ENCODE data around the gene NDUFC1. TPM values are rescaled to one million over a fixed set of nuclear protein-coding genes. Genes with fewer than 3 reads are reported as not detected.

The NDUFC1 gene
- total and polyA plus RNA-seq, 2 of the 8 experiments (the other 6 are each of a cell fraction or from before 2014, with no cell fraction given), result 41.9 to 62.0 TPM

DNA sequence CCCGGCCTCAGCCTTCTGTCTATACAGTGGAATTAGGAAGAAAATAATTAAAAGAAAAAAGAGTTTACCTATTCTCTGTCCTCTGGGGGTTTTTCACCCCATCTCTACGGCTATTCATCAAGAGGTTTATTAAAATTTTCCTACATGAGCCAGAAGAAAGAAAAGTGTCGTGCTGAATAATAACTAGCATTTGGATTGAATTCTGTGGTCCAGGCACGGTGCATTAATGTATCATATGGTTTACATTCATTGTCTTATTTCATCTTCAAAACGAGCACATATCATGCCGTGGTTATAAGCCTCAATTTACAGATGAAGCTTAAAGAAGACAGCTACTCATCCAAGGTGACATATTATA, 6.4 kb downstream of the NDUFC1 start:
- no peak overlapping the region for H4K5ac ChIP-seq (ENCODE audit: insufficient read length, low read depth, low read length)
- H3K4ac ChIP-seq (replicated peaks; ENCODE audit: insufficient read length, low read depth, low read length), result no peak overlapping the region
- no peak overlapping the region for H3K23ac ChIP-seq (ENCODE audit: insufficient read length)
- H3K14ac ChIP-seq (ENCODE audit: insufficient read length), result no peak overlapping the region
- no peaks in the 10 kb centered on the region for H3K9me3 ChIP-seq (ENCODE audit: insufficient read depth in 2 of 2, low read depth in 1 of 2, low read length in 1 of 2)
- H4K91ac ChIP-seq (replicated peaks; ENCODE audit: insufficient read length, low read length), result no peak overlapping the region
- H4K8ac ChIP-seq (ENCODE audit: extremely low read depth, insufficient read depth, low read length), result no peak overlapping the region
- DNase-seq (ENCODE audit: low read depth in 1 of 2, low spot score in 2 of 2) (no peak), FAIRE-seq (no peak)
- peaks cover 0 to 20% (median 3%) of the 10 kb centered on the region in 4 experiments; a peak in 2 of 8 replicates for H3K36me3 ChIP-seq (ENCODE audit: control insufficient read depth in 2 of 4, insufficient read depth in 4 of 4, low read length in 3 of 4)
- H3K27ac ChIP-seq (ENCODE audit: low read depth, low read length), result no peak overlapping the region
- no peaks in the 10 kb centered on the region for H3K27me3 ChIP-seq (replicated peaks in 1 of 4; ENCODE audit: control insufficient read depth in 3 of 4, extremely low read depth in 1 of 4, insufficient read depth in 3 of 4, low read length in 3 of 4)
- no peak overlapping the region for H3K56ac ChIP-seq (replicated peaks; ENCODE audit: insufficient read length, low read depth, low read length)
- no peak overlapping the region for H2BK15ac ChIP-seq (ENCODE audit: low read length)
- H2AK5ac ChIP-seq (ENCODE audit: low read depth, low read length), result no peak overlapping the region
- no peak overlapping the region for H2BK120ac ChIP-seq (replicated peaks; ENCODE audit: low read depth, low read length)
- peaks cover 0 to 2% (median under 1%) of the 10 kb centered on the region in 4 experiments; a peak in 2 of 7 replicates for H3K4me1 ChIP-seq (replicated peaks in 1 of 4; ENCODE audit: control insufficient read depth in 3 of 4, insufficient read depth in 4 of 4, low read length in 3 of 4)
- no peak overlapping the region for H2BK5ac ChIP-seq (ENCODE audit: low read depth, low read length)
- peak overlapping the region in 2 of 4 experiments; percentile 79 to 83; a peak in 6 of 8 replicates for H3K4me3 ChIP-seq (ENCODE audit: extremely low read depth in 1 of 4, insufficient read depth in 2 of 4, low read depth in 3 of 4, low read length in 4 of 4)
- H3K18ac ChIP-seq (ENCODE audit: extremely low read depth, low read length), result no peak overlapping the region
- ChIA-PET POLR2A (ENCODE audit: partially characterized antibody) (interaction anchor here (0.6 to 1.6 kb wide), 12 partner anchors 11 to 190 kb away, joined by 3 to 4 read pairs (median 3); no protein-coding TSS in a partner anchor), CTCF (ENCODE audit: partially characterized antibody) (interaction anchor here (0.7 to 4.4 kb wide), 42 partner anchors 9 to 277 kb away, joined by 3 to 34 read pairs (median 4); partner anchors contain the start of gene MGARP)
- H2BK12ac ChIP-seq (ENCODE audit: low read depth, low read length), result no peak overlapping the region
- no peak overlapping the region for H2AFZ ChIP-seq (ENCODE audit: low read length)
- H3K4me2 ChIP-seq (ENCODE audit: insufficient read depth in 1 of 2, low read depth in 2 of 2, low read length in 2 of 2), result peak overlapping the region in 1 of 2 experiments; percentile 20; a peak in 2 of 4 replicates
- no peak overlapping the region for H3K9ac ChIP-seq (replicated peaks in 1 of 4; ENCODE audit: extremely low read depth in 1 of 4, low read depth in 3 of 4, low read length in 3 of 4)
- H2BK20ac ChIP-seq (ENCODE audit: low read length), result no peak overlapping the region
- H3K23me2 ChIP-seq (ENCODE audit: low read depth, low read length), result peaks cover 10% of the 10 kb centered on the region
- H3K79me2 ChIP-seq (ENCODE audit: control insufficient read depth in 1 of 2, insufficient read depth in 2 of 2, low read length in 2 of 2), result peaks cover 0 to 17% of the 10 kb centered on the region in 2 experiments; a peak in 2 of 4 replicates
- H3K79me1 ChIP-seq (ENCODE audit: low read depth, low read length), result no peaks in the 10 kb centered on the region
- H4K20me1 ChIP-seq (replicated peaks in 1 of 2; ENCODE audit: control insufficient read depth in 1 of 2, insufficient read depth in 2 of 2, low read length in 2 of 2), result no peaks in the 10 kb centered on the region
- 57% methylated on average over 6 of the region's 6 CpGs; no CpG with 5 or more reads in 1 of the 2 experiments for WGBS, 2 experiments (ENCODE audit: extremely low coverage in 1 of 2, insufficient coverage in 1 of 2, insufficient read length in 1 of 2, insufficient replicate concordance in 2 of 2, low coverage in 1 of 2, low lambda C conversion rate in 2 of 2, missing lambda C conversion rate in 1 of 2)
- TF ChIP-seq CBX8 (IDR thresholded peaks at IDR 0.05; ENCODE audit: borderline replicate concordance, low read depth, low read length) (no peak), CEBPB (IDR thresholded peaks at IDR 0.05; ENCODE audit: low read depth, low read length) (no peak), SUZ12 (IDR thresholded peaks at IDR 0.05; ENCODE audit: low read length) (no peak), BCL11A (IDR thresholded peaks at IDR 0.05; ENCODE audit: low read depth in 2 of 2, low read length in 2 of 2) (no peak), ATF3 (IDR thresholded peaks at IDR 0.05; ENCODE audit: insufficient read depth, low read depth, low read length) (no peak), SIX5 (IDR thresholded peaks at IDR 0.05; ENCODE audit: low read depth, low read length) (no peak), ATF2 (IDR thresholded peaks at IDR 0.05; ENCODE audit: low read length) (no peak), MAX (IDR thresholded peaks at IDR 0.05) (no peak), EGR1 (IDR thresholded peaks at IDR 0.05; ENCODE audit: borderline replicate concordance, low read depth, low read length) (no peak), PHF8 (conservative IDR thresholded peaks at IDR 0.05; ENCODE audit: low read depth, low read length) (no peak), JUND (IDR thresholded peaks at IDR 0.05; ENCODE audit: low read length) (no peak), BACH1 (IDR thresholded peaks at IDR 0.05; ENCODE audit: low read length) (no peak; the same call in 1 of the 2 replicates)
